Osteocyte (in vitro differentiated cells): ENCODE measurements around the gene ITPR2. TPM values are rescaled to one million over a fixed set of nuclear protein-coding genes. Genes with fewer than 3 reads are reported as not detected.

Experiments used
- DNase-seq: peaks from one replicate; pipeline ENCODE4 v3.0.0; 2021; ENCODE audit warnings: mixed read lengths; ENCODE audit not compliant: unreplicated experiment; ENCODE audit errors: extremely low spot score
- H3K27ac Mint-ChIP-seq: one replicate; pipeline ENCODE4 v1.8.0; 2021; ENCODE audit warnings: mild to moderate bottlenecking, mixed read lengths; ENCODE audit not compliant: unreplicated experiment
- H3K27me3 Mint-ChIP-seq: one replicate; pipeline ENCODE4 v1.8.0; 2021; ENCODE audit warnings: mixed read lengths; ENCODE audit not compliant: unreplicated experiment
- H3K36me3 Mint-ChIP-seq: one replicate; pipeline ENCODE4 v1.8.0; 2021; ENCODE audit warnings: mixed read lengths; ENCODE audit not compliant: unreplicated experiment
- H3K4me1 Mint-ChIP-seq: one replicate; pipeline ENCODE4 v1.8.0; 2021; ENCODE audit warnings: mixed read lengths; ENCODE audit not compliant: unreplicated experiment
- H3K4me3 Mint-ChIP-seq: one replicate; pipeline ENCODE4 v1.8.0; 2021; ENCODE audit warnings: mild to moderate bottlenecking, moderate library complexity, mixed read lengths; ENCODE audit not compliant: unreplicated experiment
- H3K9me3 Mint-ChIP-seq: one replicate; pipeline ENCODE4 v1.8.0; 2021; ENCODE audit warnings: mixed read lengths; ENCODE audit not compliant: unreplicated experiment
- CTCF ChIP-seq: fragments of 200-600 bp; sonication (generic); IDR thresholded peaks from 2 replicates; pipeline ENCODE4 v1.5.0; 2021; ENCODE audit warnings: antibody characterized with exemption, mild to moderate bottlenecking, moderate library complexity
- total RNA-seq: library from RNA; stranded (reverse); gene quantifications from 2 replicates; pipeline ENCODE4 v1.2.1, GENCODE V29; 2021

Gene ITPR2
- total RNA-seq, 1 donor from 2014 or later, result 22.1 TPM

- Mint-ChIP-seq H3K4me1 (no peaks in the 10 kb centered on the region), H3K36me3 (peaks cover 11% of the 10 kb centered on the region), H3K27me3 (no peaks in the 10 kb centered on the region), H3K27ac (no peak overlapping the region), H3K4me3 (no peak overlapping the region), H3K9me3 (peaks cover 7% of the 10 kb centered on the region)
- TF ChIP-seq CTCF, result no peak
- no peak for DNase-seq
These were observed 416.4 kb downstream of the ITPR2 start for GRCh38 chr12:26416550-26416949.

- no peaks in the 10 kb centered on the region for H3K9me3 Mint-ChIP-seq
- H3K4me1 Mint-ChIP-seq, result no peaks in the 10 kb centered on the region
- DNase-seq, result no peak
- H3K27ac Mint-ChIP-seq, result no peak overlapping the region
- peaks cover 12% of the 10 kb centered on the region for H3K36me3 Mint-ChIP-seq
- H3K27me3 Mint-ChIP-seq, result no peaks in the 10 kb centered on the region
- TF ChIP-seq CTCF, result no peak
- H3K4me3 Mint-ChIP-seq, result no peak overlapping the region
These were observed 422.3 kb downstream of the ITPR2 start for GRCh38 chr12:26410689-26411088.

DNA sequence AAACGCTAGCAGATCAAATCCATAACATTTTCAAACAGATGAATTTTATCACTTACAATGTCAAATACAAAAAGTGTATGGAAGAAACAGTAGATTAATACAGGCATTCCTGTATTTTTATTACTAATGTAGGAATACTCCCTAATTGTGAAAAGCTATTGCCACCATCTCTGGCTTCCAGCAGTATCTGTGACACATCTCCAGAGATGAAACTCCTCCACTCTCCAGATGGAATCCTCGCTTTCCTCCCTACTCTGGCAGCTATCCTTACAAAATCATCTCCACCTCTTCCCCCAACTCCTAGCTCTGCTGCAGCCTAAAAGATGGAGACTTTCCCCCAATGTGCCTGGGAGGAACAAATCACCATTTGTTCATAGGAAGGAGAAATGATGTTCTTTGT is 426.2 kb downstream of the ITPR2 start:
- no peaks in the 10 kb centered on the region for H3K27me3 Mint-ChIP-seq
- H3K9me3 Mint-ChIP-seq, result no peaks in the 10 kb centered on the region
- DNase-seq, result no peak
- peaks cover 9% of the 10 kb centered on the region for H3K36me3 Mint-ChIP-seq
- H3K4me3 Mint-ChIP-seq, result no peak overlapping the region
- H3K4me1 Mint-ChIP-seq, result no peaks in the 10 kb centered on the region
- H3K27ac Mint-ChIP-seq, result no peak overlapping the region
- TF ChIP-seq CTCF, result no peak

DNA sequence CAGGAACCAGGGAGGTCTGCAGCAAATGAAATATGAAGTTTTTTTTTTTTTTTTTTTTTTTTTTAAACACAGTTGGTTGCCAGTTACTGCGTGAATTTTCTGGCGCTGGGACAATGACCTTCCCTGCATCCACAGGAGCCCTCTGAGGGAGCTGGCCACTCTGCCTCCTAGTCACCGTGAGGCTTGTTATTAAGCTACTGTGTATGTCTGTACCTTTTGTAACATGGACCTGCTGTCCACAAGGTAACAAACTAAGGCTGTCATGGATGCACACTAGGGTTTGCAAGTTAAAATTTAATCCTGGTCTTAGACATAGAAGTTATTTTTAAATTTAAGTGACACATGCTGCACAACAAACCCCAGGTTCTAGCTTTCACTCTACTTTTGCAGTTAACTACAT is 426.6 kb downstream of the ITPR2 start:
- Mint-ChIP-seq H3K4me3 (no peak overlapping the region), H3K9me3 (no peaks in the 10 kb centered on the region), H3K36me3 (peaks cover 9% of the 10 kb centered on the region), H3K27ac (no peak overlapping the region), H3K4me1 (no peaks in the 10 kb centered on the region), H3K27me3 (no peaks in the 10 kb centered on the region)
- TF ChIP-seq CTCF, result no peak
- DNase-seq, result no peak

- H3K9me3 Mint-ChIP-seq, result no peaks in the 10 kb centered on the region
- TF ChIP-seq CTCF, result no peak
- DNase-seq, result no peak
- H3K27me3 Mint-ChIP-seq, result no peaks in the 10 kb centered on the region
- no peaks in the 10 kb centered on the region for H3K4me1 Mint-ChIP-seq
- no peak overlapping the region for H3K4me3 Mint-ChIP-seq
- no peak overlapping the region for H3K27ac Mint-ChIP-seq
- no peaks in the 10 kb centered on the region for H3K36me3 Mint-ChIP-seq
These were observed 429.4 kb downstream of the ITPR2 start for GRCh38 chr12:26403601-26404000.
